Measurements from ENCODE around the gene LTBP1.

Gene LTBP1

GRCh38 chr2:33129263-33130053 lies 182.7 kb downstream of the LTBP1 start:
- H3K4me3 ChIP-seq: no peak overlapping the region
- H3K36me3 ChIP-seq: no peaks in the 10 kb centered on the region
- peak overlapping the region; percentile 83 to 86 for H3K27ac ChIP-seq
- no peak for DNase-seq
- intact Hi-C loops (cut with DNase I; ENCODE audit: low total_unique reads): no loop called here
- no peaks in the 10 kb centered on the region for H3K9me3 ChIP-seq
- no peak for TF ChIP-seq CTCF (IDR thresholded peaks at IDR 0.05)
- H3K4me1 ChIP-seq: peaks cover 0 to 91% (median 41%) of the 10 kb centered on the region in 4 donors
- no peaks in the 10 kb centered on the region for H3K27me3 ChIP-seq

- intact Hi-C loops (cut with DNase I; ENCODE audit: low total_unique reads): no loop called here
- TF ChIP-seq CTCF (IDR thresholded peaks at IDR 0.05): no peak
- no peaks in the 10 kb centered on the region for H3K9me3 ChIP-seq
- peak overlapping the region; percentile 13 to 18 for H3K4me3 ChIP-seq
- no peaks in the 10 kb centered on the region for H3K36me3 ChIP-seq
- no peaks in the 10 kb centered on the region for H3K27me3 ChIP-seq
- H3K4me1 ChIP-seq: peaks cover 0 to 90% (median 41%) of the 10 kb centered on the region in 4 donors
- no peak for DNase-seq
- peak overlapping the region; percentile 83 to 86 for H3K27ac ChIP-seq
Measured at GRCh38 chr2:33130054-33130447, 183.3 kb downstream of the LTBP1 start.

GRCh38 chr2:33130544-33130943 lies 183.8 kb downstream of the LTBP1 start:
- Histone ChIP-seq H3K9me3 (no peaks in the 10 kb centered on the region), H3K4me3 (peak overlapping the region; percentile 13 to 18), H3K27ac (peak overlapping the region; percentile 83 to 86), H3K27me3 (no peaks in the 10 kb centered on the region), H3K4me1 (peaks cover 0 to 85% (median 41%) of the 10 kb centered on the region in 4 donors), H3K36me3 (no peaks in the 10 kb centered on the region)
- TF ChIP-seq CTCF (IDR thresholded peaks at IDR 0.05): no peak
- DNase-seq: no peak
- intact Hi-C loops (cut with DNase I; ENCODE audit: low total_unique reads): no loop called here

GRCh38 chr2:33131111-33131510 lies 184.4 kb downstream of the LTBP1 start:
- Histone ChIP-seq H3K36me3 (no peaks in the 10 kb centered on the region), H3K27ac (peak overlapping the region; percentile 83 to 86)

GRCh38 chr2:33131749-33132148 lies 185.0 kb downstream of the LTBP1 start:
- TF ChIP-seq CTCF (IDR thresholded peaks at IDR 0.05): no peak
- intact Hi-C loops (cut with DNase I; ENCODE audit: low total_unique reads): no loop called here
- peaks cover 0 to 78% (median 39%) of the 10 kb centered on the region in 4 donors for H3K4me1 ChIP-seq

More at GRCh38 chr2:33131111-33131510, 184.4 kb downstream of the LTBP1 start:
- no peak for DNase-seq
- H3K27me3 ChIP-seq: no peaks in the 10 kb centered on the region
- peaks cover 0 to 79% (median 39%) of the 10 kb centered on the region in 4 donors for H3K4me1 ChIP-seq
- intact Hi-C loops (cut with DNase I; ENCODE audit: low total_unique reads): no loop called here
- no peaks in the 10 kb centered on the region for H3K9me3 ChIP-seq
- no peak overlapping the region for H3K4me3 ChIP-seq
- TF ChIP-seq CTCF (IDR thresholded peaks at IDR 0.05): no peak

More at GRCh38 chr2:33131749-33132148, 185.0 kb downstream of the LTBP1 start:
- Histone ChIP-seq H3K4me3 (no peak overlapping the region), H3K36me3 (no peaks in the 10 kb centered on the region), H3K9me3 (no peaks in the 10 kb centered on the region), H3K27me3 (no peaks in the 10 kb centered on the region), H3K27ac (peak overlapping the region; percentile 83 to 86)
- DNase-seq: no peak
